Body of pancreas (tissue), 4 donors: Measurements from ENCODE around the gene SRRM2.

ENCODE experiments used
- POLR2A ChIP-seq, 3 donors: fragments of 450-650 bp; IDR thresholded peaks; one replicate each; pipeline ENCODE4 v1.6.1; 2016; ENCODE audit warnings: antibody characterized with exemption in 3 of 3, mild to moderate bottlenecking in 2 of 3
- TF ChIP-seq, protein P1 (sequence below), 7 experiments: fragments of 450-650 bp in 4 of 7; fragments of 200-600 bp in 3 of 7; sonication (generic) in 3 of 7; IDR thresholded peaks; one replicate each; pipeline ENCODE4 v1.5.1; 2016 to 2019; ENCODE audit warnings: antibody characterized with exemption in 7 of 7

DNA sequence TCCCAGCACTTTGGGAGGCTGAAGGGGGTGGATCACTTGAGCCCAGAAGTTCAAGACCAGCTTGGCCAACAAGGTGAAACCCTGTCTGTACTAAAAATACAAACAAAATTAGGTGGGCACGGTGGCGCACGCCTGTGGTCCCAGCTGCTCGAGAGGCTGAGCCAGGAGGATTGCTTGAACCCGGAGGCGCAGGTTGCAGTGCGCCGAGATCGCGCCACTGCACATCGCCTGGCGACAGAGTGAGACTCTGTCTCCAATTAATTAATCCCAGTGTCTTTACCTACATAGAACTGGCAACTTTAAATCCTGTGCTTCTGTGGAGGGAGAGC, 26.2 kb downstream of the SRRM2 start:
- TF ChIP-seq POLR2A (IDR thresholded peaks at IDR 0.05), result no peak
- TF ChIP-seq, protein P1, sequence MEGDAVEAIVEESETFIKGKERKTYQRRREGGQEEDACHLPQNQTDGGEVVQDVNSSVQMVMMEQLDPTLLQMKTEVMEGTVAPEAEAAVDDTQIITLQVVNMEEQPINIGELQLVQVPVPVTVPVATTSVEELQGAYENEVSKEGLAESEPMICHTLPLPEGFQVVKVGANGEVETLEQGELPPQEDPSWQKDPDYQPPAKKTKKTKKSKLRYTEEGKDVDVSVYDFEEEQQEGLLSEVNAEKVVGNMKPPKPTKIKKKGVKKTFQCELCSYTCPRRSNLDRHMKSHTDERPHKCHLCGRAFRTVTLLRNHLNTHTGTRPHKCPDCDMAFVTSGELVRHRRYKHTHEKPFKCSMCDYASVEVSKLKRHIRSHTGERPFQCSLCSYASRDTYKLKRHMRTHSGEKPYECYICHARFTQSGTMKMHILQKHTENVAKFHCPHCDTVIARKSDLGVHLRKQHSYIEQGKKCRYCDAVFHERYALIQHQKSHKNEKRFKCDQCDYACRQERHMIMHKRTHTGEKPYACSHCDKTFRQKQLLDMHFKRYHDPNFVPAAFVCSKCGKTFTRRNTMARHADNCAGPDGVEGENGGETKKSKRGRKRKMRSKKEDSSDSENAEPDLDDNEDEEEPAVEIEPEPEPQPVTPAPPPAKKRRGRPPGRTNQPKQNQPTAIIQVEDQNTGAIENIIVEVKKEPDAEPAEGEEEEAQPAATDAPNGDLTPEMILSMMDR (IDR thresholded peaks at IDR 0.05), result no peak
